Thyroid gland (tissue), 4 donors: ENCODE results near the gene CPVL. TPM values are rescaled to one million over a fixed set of nuclear protein-coding genes. Genes with fewer than 3 reads are reported as not detected.

Experiments
- DNase-seq, 2 donors: peaks; one replicate each; pipeline ENCODE4 v3.0.0-alpha.2; 2019
- H3K27ac ChIP-seq, 3 donors: fragments of 200-600 bp; sonication (generic); 1 replicate in 2 of 3; 2 replicates in 1 of 3; pipeline ENCODE4 v1.5.1; 2016 to 2019; ENCODE audit warnings: mild to moderate bottlenecking in 1 of 3, moderate library complexity in 1 of 3
- H3K27me3 ChIP-seq: fragments of 200-600 bp; sonication (generic); one replicate; pipeline ENCODE4 v1.5.1; 2019
- H3K36me3 ChIP-seq, 2 donors: fragments of 200-600 bp; sonication (generic); one replicate each; pipeline ENCODE4 v1.5.1; 2016 to 2019
- H3K4me1 ChIP-seq, 2 donors: fragments of 200-600 bp; sonication (generic); one replicate each; pipeline ENCODE4 v1.5.1; 2017 to 2019
- H3K4me3 ChIP-seq, 3 donors: fragments of 200-600 bp; sonication (generic); replicated peaks in 1 of 3; 1 replicate in 2 of 3; 2 replicates in 1 of 3; pipeline ENCODE4 v1.5.1; 2016; ENCODE audit warnings: mild to moderate bottlenecking in 1 of 3
- H3K9me3 ChIP-seq: fragments of 200-600 bp; sonication (generic); one replicate; pipeline ENCODE4 v1.5.1; 2017
- CTCF ChIP-seq, 6 experiments: fragments of 200-600 bp in 3 of 6; fragments of 450-650 bp in 3 of 6; sonication (generic) in 3 of 6; IDR thresholded peaks; one replicate each; pipeline ENCODE4 v1.5.1; 2016 to 2019; ENCODE audit warnings: antibody characterized with exemption in 6 of 6, mild to moderate bottlenecking in 2 of 6, inconsistent platforms in 1 of 6, moderate library complexity in 1 of 6
- POLR2A ChIP-seq, 2 donors: fragments of 450-650 bp; IDR thresholded peaks; one replicate each; pipeline ENCODE4 v1.6.1; 2017; ENCODE audit warnings: antibody characterized with exemption in 2 of 2, mild to moderate bottlenecking in 2 of 2, moderate library complexity in 1 of 2
- WGBS, 2 donors: methylation state at CpG; one replicate each; pipeline ENCODE4 v1.1.5; 2017; 5-methylcytosine and 5-hydroxymethylcytosine counted together
- intact Hi-C: fragments of 100-400 bp; cut with DNase I; formaldehyde crosslinking; loops from one replicate; pipeline ENCODE4 v1.15.1; 2023
- total RNA-seq, 4 donors: library from RNA; depleted of rRNA; stranded (reverse); fragments of >200 nt; gene quantifications; one replicate each; pipeline ENCODE4 v1.2.3, GENCODE V29; 2016

CPVL gene
- total RNA-seq, 4 donors from 2014 or later: 79.8 to 182 (median 111) TPM

GRCh38 chr7:29113384-29114102 lies 32.8 kb downstream of the CPVL start:
- H3K27ac ChIP-seq: no peak overlapping the region
- no peaks in the 10 kb centered on the region for H3K27me3 ChIP-seq
- H3K9me3 ChIP-seq: no peaks in the 10 kb centered on the region
- no peaks in the 10 kb centered on the region for H3K36me3 ChIP-seq
- no peak overlapping the region for H3K4me3 ChIP-seq
- H3K4me1 ChIP-seq: peaks cover 24% of the 10 kb centered on the region in 2 donors
- no peak for DNase-seq
- 56 to 62% methylated on average over 5 of the region's 5 CpGs for WGBS, 2 donors
- TF ChIP-seq CTCF (IDR thresholded peaks at IDR 0.05) (no peak), POLR2A (IDR thresholded peaks at IDR 0.05) (no peak)
- intact Hi-C loops: no loop called here

GRCh38 chr7:29112721-29113120 lies 33.6 kb downstream of the CPVL start:
- H3K4me3 ChIP-seq: no peak overlapping the region
- 90 to 92% methylated on average over 4 of the region's 4 CpGs for WGBS, 2 donors
- no peaks in the 10 kb centered on the region for H3K27me3 ChIP-seq
- H3K9me3 ChIP-seq: no peaks in the 10 kb centered on the region
- H3K4me1 ChIP-seq: peaks cover 24 to 25% of the 10 kb centered on the region in 2 donors
- H3K27ac ChIP-seq: no peak overlapping the region
- TF ChIP-seq CTCF (IDR thresholded peaks at IDR 0.05) (no peak), POLR2A (IDR thresholded peaks at IDR 0.05) (no peak)
- intact Hi-C loops: no loop called here
- no peaks in the 10 kb centered on the region for H3K36me3 ChIP-seq
- no peak for DNase-seq

GRCh38 chr7:29109899-29110298 lies 36.4 kb downstream of the CPVL start:
- WGBS, 2 donors: 31 to 48% methylated on average over 2 of the region's 2 CpGs
- no peaks in the 10 kb centered on the region for H3K9me3 ChIP-seq
- peak in 1 of 2 donors; percentile 41 for TF ChIP-seq POLR2A (IDR thresholded peaks at IDR 0.05)
- TF ChIP-seq CTCF (IDR thresholded peaks at IDR 0.05): no peak

GRCh38 chr7:29109358-29109757 lies 37.0 kb downstream of the CPVL start:
- H3K9me3 ChIP-seq: no peaks in the 10 kb centered on the region
- H3K4me1 ChIP-seq: peaks cover 24 to 38% of the 10 kb centered on the region in 2 donors
- peak overlapping the region; percentile 58 to 96 (median 89) for H3K27ac ChIP-seq
- H3K27me3 ChIP-seq: no peaks in the 10 kb centered on the region
- no peak for DNase-seq
- H3K36me3 ChIP-seq: no peaks in the 10 kb centered on the region
- WGBS, 2 donors: 27 to 35% methylated on average over 3 of the region's 3 CpGs
- no peak overlapping the region for H3K4me3 ChIP-seq
- intact Hi-C loops: loop anchor here (5.0 to 10.0 kb wide), 3 partner anchors 152 to 295 kb away; partner anchors contain the start of gene TRIL
- TF ChIP-seq CTCF (IDR thresholded peaks at IDR 0.05) (no peak), POLR2A (IDR thresholded peaks at IDR 0.05) (no peak)

More at GRCh38 chr7:29109899-29110298, 36.4 kb downstream of the CPVL start:
- intact Hi-C loops: loop anchor here (5.0 to 10.0 kb wide), 3 partner anchors 153 to 295 kb away; partner anchors contain the start of gene TRIL
- Histone ChIP-seq H3K27ac (peak overlapping the region; percentile 82 to 96 (median 89)), H3K27me3 (no peaks in the 10 kb centered on the region), H3K4me3 (peak overlapping the region in 1 of 3 donors; percentile 4), H3K4me1 (peaks cover 24 to 35% of the 10 kb centered on the region in 2 donors), H3K36me3 (no peaks in the 10 kb centered on the region)
- peak; percentile 59 to 64 for DNase-seq

- H3K27ac ChIP-seq: peak overlapping the region in 1 of 3 donors; percentile 96
- no peaks in the 10 kb centered on the region for H3K36me3 ChIP-seq
- intact Hi-C loops: loop anchor here (5.0 to 10.0 kb wide), 3 partner anchors 150 to 298 kb away; partner anchors contain the start of gene TRIL
- WGBS, 2 donors: 82 to 97% methylated on average over 2 of the region's 2 CpGs
- TF ChIP-seq CTCF (IDR thresholded peaks at IDR 0.05) (no peak), POLR2A (IDR thresholded peaks at IDR 0.05) (no peak)
- no peak overlapping the region for H3K4me3 ChIP-seq
- H3K9me3 ChIP-seq: no peaks in the 10 kb centered on the region
- H3K4me1 ChIP-seq: peaks cover 24 to 43% of the 10 kb centered on the region in 2 donors
- no peaks in the 10 kb centered on the region for H3K27me3 ChIP-seq
- DNase-seq: no peak
Observed at GRCh38 chr7:29107056-29107455, 39.3 kb downstream of the CPVL start.
